ENCODE measurements around the gene C15orf39. TPM values are rescaled to one million over a fixed set of nuclear protein-coding genes. Genes with fewer than 3 reads are reported as not detected.
"Not testable (repeated sequence)": the region's sequence is repeated elsewhere in the genome, so short reads cannot be mapped to it uniquely, and the experiment has no call there.

The C15orf39 gene
- total and polyA plus RNA-seq, 9 of the 15 experiments (the other 6 are each of a cell fraction or from before 2014, with no cell fraction given), result 0.31 to 29.8 (median 4.4) TPM

DNA sequence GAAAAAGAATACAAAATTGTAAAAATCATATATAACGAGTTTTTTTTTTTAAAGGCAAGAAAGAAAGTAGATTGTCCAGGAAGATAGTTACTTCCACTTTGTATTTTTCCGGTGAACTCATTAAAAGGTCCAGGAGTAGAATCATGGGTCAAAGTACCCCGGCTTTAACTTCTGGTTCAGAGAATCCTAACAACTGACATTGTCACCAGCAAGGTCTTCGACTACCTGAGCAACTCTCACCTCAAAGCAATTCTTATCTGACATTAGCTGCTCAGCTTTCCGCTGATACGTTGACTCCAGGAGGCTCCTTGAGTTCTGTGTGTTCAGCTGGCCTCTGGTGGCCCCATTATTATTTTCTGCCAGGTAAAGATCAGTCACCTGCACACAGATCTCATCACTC is 47.3 kb downstream of the C15orf39 start:
- CTCF ChIA-PET (ENCODE audit: low intra/inter-chr PET ratio), result not testable (repeated sequence)

DNA sequence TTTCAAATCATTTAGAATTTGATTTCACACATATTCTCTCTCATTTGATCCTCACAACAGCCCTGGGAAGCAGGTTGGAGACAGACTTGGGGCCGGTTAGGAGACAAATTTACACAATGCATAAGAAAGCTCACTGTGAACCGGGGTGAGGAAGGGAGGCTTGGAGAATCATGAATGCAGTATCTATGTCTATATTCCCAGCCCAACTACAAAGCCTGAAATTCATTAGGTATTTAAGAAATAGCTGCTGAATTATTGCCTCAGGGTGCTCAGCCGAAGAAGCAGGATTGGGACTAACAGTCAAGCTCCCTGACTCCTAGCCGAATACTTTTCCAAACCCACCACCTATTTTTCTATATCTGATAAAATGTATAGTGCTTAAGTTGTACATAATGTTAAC is 48.0 kb downstream of the C15orf39 start:
- DNase-seq (ENCODE audit: extremely low read depth in 1 of 4, low spot score in 3 of 4) (no peak), ATAC-seq (no peak), FAIRE-seq (no peak)
- CTCF ChIA-PET (ENCODE audit: low intra/inter-chr PET ratio), result no interaction called here
- no peaks in the 10 kb centered on the region for H3K9me1 ChIP-seq (ENCODE audit: control insufficient read depth, insufficient read depth, low read length)
- H3K4me1 ChIP-seq (replicated peaks in 1 of 2; ENCODE audit: control insufficient read depth in 2 of 2, insufficient read depth in 2 of 2, low read length in 2 of 2), result no peaks in the 10 kb centered on the region
- no peaks in the 10 kb centered on the region for H4K20me1 ChIP-seq (replicated peaks; ENCODE audit: control insufficient read depth, insufficient read depth, low read length)
- TF ChIP-seq U2AF2 (optimal IDR thresholded peaks at IDR 0.05; ENCODE audit: low read depth, low read length) (no peak), ZNF133 (CRISPR knock-in tag; IDR thresholded peaks at IDR 0.05) (no peak), GTF2F1 (IDR thresholded peaks at IDR 0.05; ENCODE audit: low read depth, low read length) (no peak), ETV5 (CRISPR knock-in tag; IDR thresholded peaks at IDR 0.05; ENCODE audit: low read depth) (no peak), ZNF253 (CRISPR knock-in tag; conservative IDR thresholded peaks at IDR 0.05) (no peak), MXI1 (IDR thresholded peaks at IDR 0.05; ENCODE audit: low read depth, low read length) (no peak), TCF7 (IDR thresholded peaks at IDR 0.05; ENCODE audit: borderline replicate concordance) (no peak), FOXA1 (IDR thresholded peaks at IDR 0.05; ENCODE audit: borderline replicate concordance) (no peak), MYNN (IDR thresholded peaks at IDR 0.05) (no peak), MYNN (CRISPR knock-in tag; IDR thresholded peaks at IDR 0.05) (no peak), BRD4 (IDR thresholded peaks at IDR 0.05) (no peak)
- TF ChIP-seq, protein P1, sequence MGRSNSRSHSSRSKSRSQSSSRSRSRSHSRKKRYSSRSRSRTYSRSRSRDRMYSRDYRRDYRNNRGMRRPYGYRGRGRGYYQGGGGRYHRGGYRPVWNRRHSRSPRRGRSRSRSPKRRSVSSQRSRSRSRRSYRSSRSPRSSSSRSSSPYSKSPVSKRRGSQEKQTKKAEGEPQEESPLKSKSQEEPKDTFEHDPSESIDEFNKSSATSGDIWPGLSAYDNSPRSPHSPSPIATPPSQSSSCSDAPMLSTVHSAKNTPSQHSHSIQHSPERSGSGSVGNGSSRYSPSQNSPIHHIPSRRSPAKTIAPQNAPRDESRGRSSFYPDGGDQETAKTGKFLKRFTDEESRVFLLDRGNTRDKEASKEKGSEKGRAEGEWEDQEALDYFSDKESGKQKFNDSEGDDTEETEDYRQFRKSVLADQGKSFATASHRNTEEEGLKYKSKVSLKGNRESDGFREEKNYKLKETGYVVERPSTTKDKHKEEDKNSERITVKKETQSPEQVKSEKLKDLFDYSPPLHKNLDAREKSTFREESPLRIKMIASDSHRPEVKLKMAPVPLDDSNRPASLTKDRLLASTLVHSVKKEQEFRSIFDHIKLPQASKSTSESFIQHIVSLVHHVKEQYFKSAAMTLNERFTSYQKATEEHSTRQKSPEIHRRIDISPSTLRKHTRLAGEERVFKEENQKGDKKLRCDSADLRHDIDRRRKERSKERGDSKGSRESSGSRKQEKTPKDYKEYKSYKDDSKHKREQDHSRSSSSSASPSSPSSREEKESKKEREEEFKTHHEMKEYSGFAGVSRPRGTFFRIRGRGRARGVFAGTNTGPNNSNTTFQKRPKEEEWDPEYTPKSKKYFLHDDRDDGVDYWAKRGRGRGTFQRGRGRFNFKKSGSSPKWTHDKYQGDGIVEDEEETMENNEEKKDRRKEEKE (IDR thresholded peaks at IDR 0.05; ENCODE audit: borderline replicate concordance in 1 of 2, control insufficient read depth in 1 of 2, low read depth in 2 of 2, low read length in 1 of 2), result no peak
- no peak overlapping the region for H3K27ac ChIP-seq (ENCODE audit: extremely low read depth, low read depth, low read length)
- no TSS peak for BruUV-seq (replicated peaks)
- H3K4me3 ChIP-seq, result no peak overlapping the region
- WGBS (ENCODE audit: insufficient coverage, low coverage, missing lambda C conversion rate), result 0% methylated on average over 4 of the region's 4 CpGs
- H3K79me2 ChIP-seq (ENCODE audit: control insufficient read depth, insufficient read depth, low read length), result no peaks in the 10 kb centered on the region
- peaks cover 14 to 38% of the 10 kb centered on the region in 2 experiments; a peak in 4 of 5 replicates for H3K27me3 ChIP-seq (ENCODE audit: control insufficient read depth in 2 of 2, insufficient read depth in 2 of 2, low read length in 2 of 2)
- H2AFZ ChIP-seq (ENCODE audit: low read depth, low read length), result no peak overlapping the region
- POLR2A ChIA-PET, result no interaction called here
- in situ Hi-C loops (cut with MboI), result no loop called here
- no peak overlapping the region for H3K4me2 ChIP-seq (ENCODE audit: insufficient read depth, low read length)
- H3K9ac ChIP-seq (ENCODE audit: insufficient read depth in 1 of 2, low read depth in 2 of 2, low read length in 2 of 2), result no peak overlapping the region
- H3K9me3 ChIP-seq (replicated peaks; ENCODE audit: control insufficient read depth, insufficient read depth, low read depth, low read length), result no peaks in the 10 kb centered on the region
- H3K36me3 ChIP-seq (ENCODE audit: control insufficient read depth, insufficient read depth, low read length), result no peaks in the 10 kb centered on the region
- intact Hi-C loops (cut with micrococcal nuclease), result no loop called here

More for the DNA sequence above, 47.3 kb downstream of the C15orf39 start:
- H3K27ac ChIP-seq (ENCODE audit: extremely low read depth, low read depth, low read length); H2AFZ ChIP-seq (ENCODE audit: low read depth, low read length); H3K4me1 ChIP-seq (replicated peaks in 1 of 2; ENCODE audit: control insufficient read depth in 2 of 2, insufficient read depth in 2 of 2, low read length in 2 of 2); H3K4me3 ChIP-seq; H3K4me2 ChIP-seq (ENCODE audit: insufficient read depth, low read length); DNase-seq (ENCODE audit: extremely low read depth in 1 of 4, low spot score in 3 of 4); in situ Hi-C loops (cut with MboI); FAIRE-seq; H3K9me3 ChIP-seq (replicated peaks; ENCODE audit: control insufficient read depth, insufficient read depth, low read depth, low read length); intact Hi-C loops (cut with micrococcal nuclease); ATAC-seq; H3K79me2 ChIP-seq (ENCODE audit: control insufficient read depth, insufficient read depth, low read length); H3K9me1 ChIP-seq (ENCODE audit: control insufficient read depth, insufficient read depth, low read length); BruUV-seq (replicated peaks); H3K9ac ChIP-seq (ENCODE audit: insufficient read depth in 1 of 2, low read depth in 2 of 2, low read length in 2 of 2); H3K36me3 ChIP-seq (ENCODE audit: control insufficient read depth, insufficient read depth, low read length); H4K20me1 ChIP-seq (replicated peaks; ENCODE audit: control insufficient read depth, insufficient read depth, low read length); POLR2A ChIA-PET: not testable (repeated sequence)
- peaks cover 16 to 40% of the 10 kb centered on the region in 2 experiments; a peak in 4 of 5 replicates for H3K27me3 ChIP-seq (ENCODE audit: control insufficient read depth in 2 of 2, insufficient read depth in 2 of 2, low read length in 2 of 2)
- 0% methylated on average over 6 of the region's 6 CpGs for WGBS (ENCODE audit: insufficient coverage, low coverage, missing lambda C conversion rate)
- TF ChIP-seq CBX2 (IDR thresholded peaks at IDR 0.05; ENCODE audit: insufficient read depth, low read length, poor library complexity, severe bottlenecking), result peak; percentile 17
